K562 (cell line): ENCODE results near the gene A1BG. TPM values are rescaled to one million over a fixed set of nuclear protein-coding genes. Genes with fewer than 3 reads are reported as not detected.

Source experiments
- ATAC-seq: fragments of 200-7000 bp; cut with Tn5 transposase; 3 replicates; pipeline ENCODE4 v1.9.1; 2020; ENCODE audit warnings: moderate library complexity
- BruUV-seq: library from RNA; stranded (reverse); fragments of 400-500 nt; replicated peaks from 2 replicates; lab custom pipeline; 2021; lab: Mats Ljungman, UMichigan
- CTCF ChIA-PET: fragments of 300-600 bp; formaldehyde crosslinking; extraction: SDS; loops from one replicate; lab custom pipeline; 2021; ENCODE audit warnings: low intra/inter-chr PET ratio; lab: Yijun Ruan, JAX
- POLR2A ChIA-PET: fragments of 300-600, 350-650 bp; sonication (Branson Sonifier 250); formaldehyde crosslinking; extraction: SDS; loops from one replicate; lab custom pipeline; 2021; ENCODE audit warnings: antibody characterized with exemption, inconsistent platforms; lab: Yijun Ruan, JAX
- DNase-seq, 4 experiments: peaks; one replicate each; pipeline versions ENCODE4 v3.0.0 to v3.0.0-alpha.2; 2011 to 2018; ENCODE audit warnings: low spot score in 3 of 4, mixed read lengths in 3 of 4; ENCODE audit errors: extremely low read depth in 1 of 4
- FAIRE-seq: peaks from 2 replicates; lab custom pipeline; 2011; peaks lifted over from hg19 to GRCh38; lab: Jason Lieb, UNC
- H2AFZ ChIP-seq: 2 replicates; pipeline ENCODE4 v1.6.0; 2011; ENCODE audit warnings: low read depth, low read length, control low read depth, inconsistent platforms
- H3K27ac ChIP-seq: fragments of 200-600 bp; 3 replicates; pipeline ENCODE4 v1.8.0; 2011; ENCODE audit warnings: low read depth, mild to moderate bottlenecking, control low read depth, inconsistent platforms, low read length, moderate library complexity, mixed read lengths; ENCODE audit errors: extremely low read depth
- H3K27me3 ChIP-seq, 2 experiments: fragments of 300-600 bp in 1 of 2; 2 replicates in 1 of 2; 3 replicates in 1 of 2; pipeline versions ENCODE4 v1.6.0 to v1.8.0; 2011; ENCODE audit warnings: inconsistent platforms in 2 of 2, low read length in 2 of 2, mild to moderate bottlenecking in 1 of 2, mixed read lengths in 1 of 2, moderate library complexity in 1 of 2; ENCODE audit not compliant: control insufficient read depth in 2 of 2, insufficient read depth in 2 of 2
- H3K36me3 ChIP-seq: fragments of 300-600 bp; 3 replicates; pipeline ENCODE4 v1.8.0; 2011; ENCODE audit warnings: mild to moderate bottlenecking, low read length, inconsistent platforms; ENCODE audit not compliant: control insufficient read depth, insufficient read depth
- H3K4me1 ChIP-seq, 2 experiments: fragments of 200-600 bp in 1 of 2; replicated peaks in 1 of 2; 2 replicates in 1 of 2; 3 replicates in 1 of 2; pipeline versions ENCODE4 v1.5.1 to v1.8.0; 2011; ENCODE audit warnings: inconsistent platforms in 2 of 2, low read length in 2 of 2, mild to moderate bottlenecking in 1 of 2, mixed read lengths in 1 of 2, moderate library complexity in 1 of 2; ENCODE audit not compliant: control insufficient read depth in 2 of 2, insufficient read depth in 2 of 2
- H3K4me2 ChIP-seq: 2 replicates; pipeline ENCODE4 v1.6.1; 2011; ENCODE audit warnings: low read length, control low read depth, inconsistent platforms, mixed read lengths; ENCODE audit not compliant: insufficient read depth
- H3K4me3 ChIP-seq: fragments of 200-600 bp; sonication (generic), shearing (Covaris generic); 2 replicates; pipeline ENCODE4 v1.5.1; 2016; ENCODE audit warnings: control low read depth, inconsistent platforms
- H3K79me2 ChIP-seq: fragments of 200-600 bp; 3 replicates; pipeline ENCODE4 v1.8.0; 2011; ENCODE audit warnings: low read length, inconsistent platforms; ENCODE audit not compliant: control insufficient read depth, insufficient read depth
- H3K9ac ChIP-seq, 2 experiments: 2 replicates each; pipeline versions ENCODE4 v1.6.0 to v1.6.1; 2011; ENCODE audit warnings: low read depth in 2 of 2, low read length in 2 of 2, control low read depth in 1 of 2, inconsistent platforms in 1 of 2, mild to moderate bottlenecking in 1 of 2, mixed read lengths in 1 of 2; ENCODE audit not compliant: insufficient read depth in 1 of 2
- H3K9me1 ChIP-seq: one replicate; pipeline ENCODE4 v1.6.0; 2011; ENCODE audit warnings: inconsistent platforms, mild to moderate bottlenecking, low read length, moderate library complexity; ENCODE audit not compliant: control insufficient read depth, insufficient read depth
- H3K9me3 ChIP-seq: replicated peaks from 2 replicates; pipeline ENCODE4 v1.5.1; 2011; ENCODE audit warnings: low read depth, low read length, inconsistent platforms; ENCODE audit not compliant: control insufficient read depth, insufficient read depth
- H4K20me1 ChIP-seq: replicated peaks from 2 replicates; pipeline ENCODE4 v1.6.1; 2011; ENCODE audit warnings: low read length, inconsistent platforms, mixed read lengths; ENCODE audit not compliant: control insufficient read depth, insufficient read depth
- ARNT ChIP-seq, 2 experiments: fragments of 450-650 bp; IDR thresholded peaks; 2 replicates each; pipeline ENCODE4 v1.6.1; 2016; ENCODE audit warnings: mild to moderate bottlenecking in 1 of 2
- BCOR ChIP-seq: fragments of 450-650 bp; IDR thresholded peaks from 2 replicates; pipeline ENCODE4 v1.6.1; 2016
- CAMTA2 ChIP-seq: fragments of 250-450 bp; sonication (Bioruptor Pico); conservative IDR thresholded peaks from 2 replicates; pipeline ENCODE4 v1.5.1; 2022
- CBX2 ChIP-seq: fragments of 200-600 bp; sonication (generic); IDR thresholded peaks from one replicate; pipeline ENCODE4 v1.6.1; 2012; ENCODE audit warnings: mild to moderate bottlenecking, low read length, inconsistent platforms; ENCODE audit not compliant: insufficient read depth, poor library complexity, severe bottlenecking
- DACH1 ChIP-seq: fragments of 450-650 bp; IDR thresholded peaks from 2 replicates; pipeline ENCODE4 v1.6.1; 2018; ENCODE audit not compliant: partially characterized antibody
- ELF4 ChIP-seq: fragments of 450-650 bp; formaldehyde crosslinking; IDR thresholded peaks from 2 replicates; pipeline ENCODE4 v1.4.0; 2022; ENCODE audit warnings: missing genetic modification characterization
- ETV1 ChIP-seq: fragments of 450-650 bp; conservative IDR thresholded peaks from 2 replicates; pipeline ENCODE4 v1.6.1; 2016; ENCODE audit warnings: missing genetic modification characterization, control low read depth, low read depth, missing compliant biosample characterization
- MYC ChIP-seq, 2 experiments: fragments of 250-450 bp in 1 of 2; sonication (Bioruptor Pico) in 1 of 2; IDR thresholded peaks; 2 replicates each; pipeline versions ENCODE4 v1.5.1 to v1.6.1; 2012 to 2021; ENCODE audit warnings: low read depth in 2 of 2, borderline replicate concordance in 1 of 2, improper control_type of control experiment in 1 of 2, low read length in 1 of 2, mild to moderate bottlenecking in 1 of 2, moderate library complexity in 1 of 2
- NFATC3 ChIP-seq: fragments of 450-650 bp; IDR thresholded peaks from 2 replicates; pipeline ENCODE4 v1.6.1; 2017; ENCODE audit warnings: mild to moderate bottlenecking
- PTRF ChIP-seq: fragments of 450-650 bp; IDR thresholded peaks from 2 replicates; pipeline ENCODE4 v1.6.1; 2016; ENCODE audit warnings: mild to moderate bottlenecking, missing genetic modification characterization, missing compliant biosample characterization
- ZEB2 ChIP-seq: fragments of 450-650 bp; IDR thresholded peaks from 2 replicates; pipeline ENCODE4 v1.6.1; 2016
- ZNF121 ChIP-seq: sonication (generic); formaldehyde crosslinking; conservative IDR thresholded peaks from 2 replicates; pipeline ENCODE4 v1.8.0; 2022; ENCODE audit warnings: missing genetic modification reagents
- ZNF23 ChIP-seq: fragments of 250-450 bp; sonication (Bioruptor Pico); IDR thresholded peaks from 2 replicates; pipeline ENCODE4 v1.4.0; 2020; ENCODE audit warnings: mild to moderate bottlenecking
- WGBS: fragments of 100-300 bp; shearing (Covaris generic); methylation state at CpG from one replicate; pipeline ENCODE4 v1.1.6; 2016; ENCODE audit warnings: low coverage, mixed read lengths; ENCODE audit not compliant: insufficient coverage; ENCODE audit errors: missing lambda C conversion rate; 5-methylcytosine and 5-hydroxymethylcytosine counted together
- in situ Hi-C: fragments of 300-500 bp; cut with MboI; formaldehyde crosslinking; loops from 4 replicates; pipeline ENCODE4 v1.15.0; 2018; ENCODE audit warnings: inconsistent platforms, mixed read lengths
- intact Hi-C: fragments of 100-400 bp; cut with micrococcal nuclease; formaldehyde crosslinking; loops from 2 replicates; pipeline ENCODE4 v1.14.2; 2022
- polyA plus RNA-seq, 8 experiments: library from polyadenylated mRNA; depleted of rRNA in 4 of 8; stranded (reverse) in 5 of 8; unstranded in 3 of 8; fragments of >200 nt; fragmentation: Nextera tagmentation in 2 of 8; fragmentation: Illumina TruSeq in 1 of 8; extraction: Ambion mirVana in 2 of 8; extraction: Trizol in 1 of 8; gene quantifications; 2 replicates each; pipeline versions ENCODE4 v1.2.1 to v1.2.3, GENCODE V29; 2011 to 2014; ENCODE audit warnings: inconsistent platforms in 1 of 8, missing spikeins in 1 of 8
- total RNA-seq, 7 experiments: library from RNA; depleted of rRNA in 6 of 7; stranded (reverse); fragments of >200 nt in 6 of 7; fragmentation: Illumina TruSeq in 2 of 7; extraction: Trizol in 2 of 7; gene quantifications; 2 replicates each; pipeline versions ENCODE4 v1.2.1 to v1.2.3, GENCODE V29; 2011 to 2021; ENCODE audit warnings: low replicate concordance in 1 of 7
- TF ChIP-seq, protein P1 (sequence below): fragments of 250-450 bp; sonication (Bioruptor Pico); IDR thresholded peaks from 2 replicates; pipeline ENCODE4 v1.9.0; 2021; ENCODE audit warnings: mild to moderate bottlenecking, inconsistent platforms
- TF ChIP-seq, protein P2 (sequence below): fragments of 450-650 bp; IDR thresholded peaks from 2 replicates; pipeline ENCODE4 v1.6.1; 2016; ENCODE audit warnings: antibody characterized with exemption
- TF ChIP-seq, protein P3 (sequence below), 2 experiments: IDR thresholded peaks; 2 replicates each; pipeline ENCODE4 v1.6.1; 2011; ENCODE audit warnings: borderline replicate concordance in 1 of 2, control low read depth in 1 of 2, low read depth in 1 of 2, low read length in 1 of 2, mild to moderate bottlenecking in 1 of 2, mixed read lengths in 1 of 2, moderate library complexity in 1 of 2; ENCODE audit not compliant: insufficient read depth in 1 of 2, insufficient read length in 1 of 2, poor library complexity in 1 of 2, severe bottlenecking in 1 of 2; ENCODE audit errors: extremely low read depth in 1 of 2

A1BG gene
- total and polyA plus RNA-seq, 9 of the 15 experiments (the other 6 are each of a cell fraction or from before 2014, with no cell fraction given), result 0.10 to 19.8 (median 2.6) TPM

- WGBS, result 8% methylated on average over 23 of the region's 26 CpGs
- TF ChIP-seq MYC (IDR thresholded peaks at IDR 0.05; ENCODE audit: low read depth, low read length) (0 out of 2 replicates have a peak, but pooled peaks have one; percentile 12), MYC (CRISPR knock-in tag; IDR thresholded peaks at IDR 0.05; ENCODE audit: borderline replicate concordance, low read depth) (0 out of 2 replicates have a peak, but pooled peaks have one; percentile 30), DACH1 (no peak), ETV1 (0 out of 2 replicates have a peak, but pooled peaks have one; percentile 17), ZEB2 (0 out of 2 replicates have a peak, but pooled peaks have one; percentile 31), ELF4 (0 out of 2 replicates have a peak, but pooled peaks have one; percentile 1), ZNF121 (CRISPR knock-in tag) (peak; percentile 93), CBX2 (no peak), ARNT (IDR thresholded peaks at IDR 0.05) (peak in 1 of 2 experiments; percentile 70; a peak in 1 of 4 replicates), PTRF (tag) (no peak), ZNF23 (CRISPR knock-in tag) (no peak), CAMTA2 (0 out of 2 replicates have a peak, but pooled peaks have one; percentile 73), NFATC3 (peak; percentile 49; the same call in 1 of the 2 replicates), BCOR (peak; percentile 27; the same call in 1 of the 2 replicates)
- TF ChIP-seq, protein P1, sequence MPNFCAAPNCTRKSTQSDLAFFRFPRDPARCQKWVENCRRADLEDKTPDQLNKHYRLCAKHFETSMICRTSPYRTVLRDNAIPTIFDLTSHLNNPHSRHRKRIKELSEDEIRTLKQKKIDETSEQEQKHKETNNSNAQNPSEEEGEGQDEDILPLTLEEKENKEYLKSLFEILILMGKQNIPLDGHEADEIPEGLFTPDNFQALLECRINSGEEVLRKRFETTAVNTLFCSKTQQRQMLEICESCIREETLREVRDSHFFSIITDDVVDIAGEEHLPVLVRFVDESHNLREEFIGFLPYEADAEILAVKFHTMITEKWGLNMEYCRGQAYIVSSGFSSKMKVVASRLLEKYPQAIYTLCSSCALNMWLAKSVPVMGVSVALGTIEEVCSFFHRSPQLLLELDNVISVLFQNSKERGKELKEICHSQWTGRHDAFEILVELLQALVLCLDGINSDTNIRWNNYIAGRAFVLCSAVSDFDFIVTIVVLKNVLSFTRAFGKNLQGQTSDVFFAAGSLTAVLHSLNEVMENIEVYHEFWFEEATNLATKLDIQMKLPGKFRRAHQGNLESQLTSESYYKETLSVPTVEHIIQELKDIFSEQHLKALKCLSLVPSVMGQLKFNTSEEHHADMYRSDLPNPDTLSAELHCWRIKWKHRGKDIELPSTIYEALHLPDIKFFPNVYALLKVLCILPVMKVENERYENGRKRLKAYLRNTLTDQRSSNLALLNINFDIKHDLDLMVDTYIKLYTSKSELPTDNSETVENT, result 0 out of 2 replicates have a peak, but pooled peaks have one; percentile 41
- TF ChIP-seq, protein P2, sequence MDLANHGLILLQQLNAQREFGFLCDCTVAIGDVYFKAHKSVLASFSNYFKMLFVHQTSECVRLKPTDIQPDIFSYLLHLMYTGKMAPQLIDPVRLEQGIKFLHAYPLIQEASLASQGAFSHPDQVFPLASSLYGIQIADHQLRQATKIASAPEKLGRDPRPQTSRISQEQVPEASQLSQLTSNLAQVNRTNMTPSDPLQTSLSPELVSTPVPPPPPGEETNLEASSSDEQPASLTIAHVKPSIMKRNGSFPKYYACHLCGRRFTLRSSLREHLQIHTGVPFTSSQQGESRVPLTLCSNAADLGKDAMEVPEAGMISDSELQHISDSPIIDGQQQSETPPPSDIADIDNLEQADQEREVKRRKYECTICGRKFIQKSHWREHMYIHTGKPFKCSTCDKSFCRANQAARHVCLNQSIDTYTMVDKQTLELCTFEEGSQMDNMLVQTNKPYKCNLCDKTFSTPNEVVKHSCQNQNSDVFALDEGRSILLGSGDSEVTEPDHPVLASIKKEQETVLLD, result peak; percentile 46; the same call in 1 of the 2 replicates
- TF ChIP-seq, protein P3, sequence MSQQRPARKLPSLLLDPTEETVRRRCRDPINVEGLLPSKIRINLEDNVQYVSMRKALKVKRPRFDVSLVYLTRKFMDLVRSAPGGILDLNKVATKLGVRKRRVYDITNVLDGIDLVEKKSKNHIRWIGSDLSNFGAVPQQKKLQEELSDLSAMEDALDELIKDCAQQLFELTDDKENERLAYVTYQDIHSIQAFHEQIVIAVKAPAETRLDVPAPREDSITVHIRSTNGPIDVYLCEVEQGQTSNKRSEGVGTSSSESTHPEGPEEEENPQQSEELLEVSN (IDR thresholded peaks at IDR 0.05; ENCODE audit: borderline replicate concordance in 1 of 2, extremely low read depth in 1 of 2, insufficient read depth in 1 of 2, insufficient read length in 1 of 2, low read depth in 1 of 2, low read length in 1 of 2, poor library complexity in 1 of 2, severe bottlenecking in 1 of 2), result peak in 1 of 2 experiments; percentile 1
These were observed 28.3 kb upstream of the A1BG start for GRCh38 chr19:58381460-58382212.

More at GRCh38 chr19:58381460-58382212, 28.3 kb upstream of the A1BG start:
- POLR2A ChIA-PET, result interaction anchor here (1.7 kb wide), 1 partner anchor 137 kb away, joined by 3 read pairs; no protein-coding TSS in a partner anchor
- peaks cover 20 to 54% of the 10 kb centered on the region in 2 experiments for H3K4me1 ChIP-seq
- intact Hi-C loops, result loop anchor here (1.0 to 2.0 kb wide), 2 partner anchors 19 to 54 kb away; partner anchors contain the start of gene ZNF497
- in situ Hi-C loops, result no loop called here
- no peak for DNase-seq
- H4K20me1 ChIP-seq, result no peaks in the 10 kb centered on the region
- no peaks in the 10 kb centered on the region for H3K27me3 ChIP-seq
- H2AFZ ChIP-seq, result peak overlapping the region; percentile 34
- ATAC-seq, result no peak
- H3K9me3 ChIP-seq, result no peaks in the 10 kb centered on the region
- no peaks in the 10 kb centered on the region for H3K9me1 ChIP-seq
- FAIRE-seq, result no peak
- peak overlapping the region; percentile 61 for H3K4me3 ChIP-seq
- peak overlapping the region; percentile 77 to 93 for H3K9ac ChIP-seq
- TSS peak; percentile 45 for BruUV-seq
- no peaks in the 10 kb centered on the region for H3K36me3 ChIP-seq
- peak overlapping the region; percentile 80 for H3K27ac ChIP-seq
- peak overlapping the region; percentile 99 for H3K4me2 ChIP-seq
- CTCF ChIA-PET, result no interaction called here
- peaks cover 30% of the 10 kb centered on the region for H3K79me2 ChIP-seq
